ENCODE results near the gene ZMIZ1. TPM values are rescaled to one million over a fixed set of nuclear protein-coding genes. Genes with fewer than 3 reads are reported as not detected.
A peak's percentile ranks its signal among the peaks of the same experiment; 100 is the strongest.

The ZMIZ1 gene
- total and polyA plus RNA-seq, 5 donors from 2014 or later, result 1.5 to 34.8 (median 2.2) TPM

GRCh38 chr10:79254333-79255006, 185.7 kb downstream of the ZMIZ1 start:
- no peak overlapping the region for H3K27ac ChIP-seq (ENCODE audit: insufficient read depth, low read length, poor library complexity, severe bottlenecking)
- H3K4me1 Mint-ChIP-seq, result peaks cover 5 to 43% (median 19%) of the 10 kb centered on the region in 4 donors

DNA sequence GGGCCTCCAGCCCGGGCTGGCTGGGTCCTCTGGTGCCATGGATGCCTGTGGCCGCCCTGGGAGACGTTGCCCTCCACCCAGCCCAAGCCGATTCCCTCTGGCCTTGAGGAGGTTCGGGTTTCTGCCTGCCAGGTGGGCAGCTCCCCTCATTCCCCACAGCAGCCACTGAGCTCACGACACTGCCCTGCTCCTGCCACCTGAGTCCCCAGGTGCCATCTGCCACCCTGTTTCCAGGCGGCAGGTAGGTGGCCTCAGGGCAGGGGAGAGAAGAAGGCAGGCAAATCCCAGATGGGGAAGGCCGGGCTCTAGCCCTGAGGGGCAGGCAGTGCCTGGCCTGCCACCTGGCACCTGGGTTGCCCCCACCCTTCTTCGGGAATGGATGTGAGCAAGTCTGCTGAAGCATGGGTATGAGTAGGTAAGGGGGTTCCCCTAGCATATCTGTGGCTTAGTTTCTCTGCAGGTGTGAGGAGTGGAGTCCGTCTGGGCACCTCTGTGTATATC, 186.3 kb downstream of the ZMIZ1 start:
- DNase-seq (no peak), ATAC-seq (ENCODE audit: low read depth in 2 of 2) (peak in 1 of 2 donors; percentile 19)
- peaks cover 5% of the 10 kb centered on the region for H3K36me3 ChIP-seq (ENCODE audit: control insufficient read depth, insufficient read depth, low read length)
- Mint-ChIP-seq H3K4me1 (peaks cover 5 to 41% (median 18%) of the 10 kb centered on the region in 4 donors), H3K27me3 (no peaks in the 10 kb centered on the region), H3K36me3 (peaks cover 4% of the 10 kb centered on the region), H3K9me3 (no peaks in the 10 kb centered on the region), H3K4me3 (no peak overlapping the region), H3K27ac (peak overlapping the region in 1 of 3 donors; percentile 36)
- H3K4me1 ChIP-seq (ENCODE audit: control insufficient read depth, insufficient read depth, low read length, poor library complexity, severe bottlenecking), result peaks cover 11% of the 10 kb centered on the region
- no peak overlapping the region for H3K27ac ChIP-seq (ENCODE audit: insufficient read depth, low read length, poor library complexity, severe bottlenecking)
- H3K4me3 ChIP-seq (ENCODE audit: low read depth, low read length), result no peak overlapping the region
- no peaks in the 10 kb centered on the region for H3K27me3 ChIP-seq (ENCODE audit: control insufficient read depth, insufficient read depth, low read length)
- H3K9me3 ChIP-seq (ENCODE audit: control insufficient read depth in 2 of 2, low read length in 2 of 2), result no peaks in the 10 kb centered on the region

More at GRCh38 chr10:79254333-79255006, 185.7 kb downstream of the ZMIZ1 start:
- no peaks in the 10 kb centered on the region for H3K9me3 Mint-ChIP-seq
- no peak overlapping the region for H3K4me3 Mint-ChIP-seq
- peak overlapping the region in 1 of 3 donors; percentile 20 for H3K27ac Mint-ChIP-seq
- H3K4me3 ChIP-seq (ENCODE audit: low read depth, low read length), result no peak overlapping the region
- H3K9me3 ChIP-seq (ENCODE audit: control insufficient read depth in 2 of 2, low read length in 2 of 2), result no peaks in the 10 kb centered on the region
- H3K36me3 Mint-ChIP-seq, result peaks cover 4% of the 10 kb centered on the region
- no peaks in the 10 kb centered on the region for H3K27me3 ChIP-seq (ENCODE audit: control insufficient read depth, insufficient read depth, low read length)
- peaks cover 5% of the 10 kb centered on the region for H3K36me3 ChIP-seq (ENCODE audit: control insufficient read depth, insufficient read depth, low read length)
- ATAC-seq (ENCODE audit: low read depth in 2 of 2) (no peak), DNase-seq (no peak)
- no peaks in the 10 kb centered on the region for H3K27me3 Mint-ChIP-seq
- H3K4me1 ChIP-seq (ENCODE audit: control insufficient read depth, insufficient read depth, low read length, poor library complexity, severe bottlenecking), result peaks cover 17% of the 10 kb centered on the region

DNA sequence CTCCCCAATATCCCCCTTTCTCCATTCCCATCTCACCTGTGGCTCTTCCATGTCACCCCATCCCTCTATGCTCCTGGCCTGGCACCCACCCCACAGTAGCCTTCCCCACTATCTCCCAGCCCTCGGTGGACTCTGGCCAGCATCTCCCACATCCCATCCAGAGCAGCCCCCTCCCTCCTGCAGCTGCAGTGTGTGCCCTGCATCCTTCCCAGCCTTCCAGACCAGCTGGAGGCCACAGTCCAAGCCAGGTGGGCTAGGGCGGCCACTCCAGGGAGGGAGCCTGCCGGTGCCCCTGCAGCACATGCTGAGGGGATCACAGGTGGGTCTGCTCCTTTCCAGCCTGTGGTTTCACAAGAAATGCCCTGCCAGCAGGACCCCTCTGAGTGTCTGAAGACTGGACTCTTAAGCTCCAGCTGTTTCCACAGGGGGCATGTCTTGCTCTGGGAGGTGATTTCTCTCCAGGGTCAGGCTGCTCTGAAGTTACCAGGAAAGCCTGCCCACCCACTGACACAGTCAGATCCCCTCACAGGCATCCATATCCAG, 187.6 kb downstream of the ZMIZ1 start:
- ATAC-seq (ENCODE audit: low read depth in 2 of 2), result no peak
- DNase-seq, result no peak
- Mint-ChIP-seq H3K27me3 (no peaks in the 10 kb centered on the region), H3K9me3 (no peaks in the 10 kb centered on the region), H3K4me1 (peaks cover 5 to 34% (median 22%) of the 10 kb centered on the region in 4 donors), H3K36me3 (peaks cover 4% of the 10 kb centered on the region), H3K4me3 (no peak overlapping the region), H3K27ac (peak overlapping the region in 1 of 3 donors; percentile 32)
- Histone ChIP-seq H3K27me3 (ENCODE audit: control insufficient read depth, insufficient read depth, low read length) (no peaks in the 10 kb centered on the region), H3K9me3 (ENCODE audit: control insufficient read depth in 2 of 2, low read length in 2 of 2) (no peaks in the 10 kb centered on the region), H3K4me1 (ENCODE audit: control insufficient read depth, insufficient read depth, low read length, poor library complexity, severe bottlenecking) (peaks cover 3% of the 10 kb centered on the region), H3K36me3 (ENCODE audit: control insufficient read depth, insufficient read depth, low read length) (peaks cover 5% of the 10 kb centered on the region), H3K4me3 (ENCODE audit: low read depth, low read length) (no peak overlapping the region), H3K27ac (ENCODE audit: insufficient read depth, low read length, poor library complexity, severe bottlenecking) (no peak overlapping the region)

DNA sequence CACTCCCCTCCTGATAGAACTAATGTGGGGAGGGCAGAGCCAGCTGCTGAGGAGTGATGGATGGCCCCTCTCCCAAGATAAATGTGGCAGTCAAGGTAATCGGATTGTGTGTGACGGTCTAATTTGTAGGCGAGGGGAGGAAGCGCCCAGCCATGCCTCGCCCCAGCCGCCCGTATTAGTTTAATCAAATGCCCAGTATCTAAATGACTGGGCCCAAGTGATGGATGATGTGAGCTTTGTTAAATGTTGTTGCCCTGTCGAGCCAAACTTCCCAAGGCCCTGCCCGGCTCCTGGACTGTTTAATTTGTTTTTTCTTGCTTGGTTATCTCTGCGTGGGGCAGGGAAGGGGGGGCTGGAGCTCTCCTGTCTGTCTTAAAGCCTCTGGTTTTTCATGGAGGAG, 190.1 kb downstream of the ZMIZ1 start:
- H3K4me1 ChIP-seq (ENCODE audit: control insufficient read depth, insufficient read depth, low read length, poor library complexity, severe bottlenecking), result no peaks in the 10 kb centered on the region
- H3K27me3 ChIP-seq (ENCODE audit: control insufficient read depth, insufficient read depth, low read length), result no peaks in the 10 kb centered on the region
- Mint-ChIP-seq H3K9me3 (no peaks in the 10 kb centered on the region), H3K4me1 (peaks cover 1 to 32% (median 12%) of the 10 kb centered on the region in 4 donors), H3K4me3 (no peak overlapping the region), H3K27me3 (no peaks in the 10 kb centered on the region), H3K27ac (peak overlapping the region in 2 of 3 donors; percentile 31 to 63), H3K36me3 (peaks cover 4% of the 10 kb centered on the region)
- no peaks in the 10 kb centered on the region for H3K9me3 ChIP-seq (ENCODE audit: control insufficient read depth in 2 of 2, low read length in 2 of 2)
- no peak for ATAC-seq (ENCODE audit: low read depth in 2 of 2)
- H3K36me3 ChIP-seq (ENCODE audit: control insufficient read depth, insufficient read depth, low read length), result peaks cover 8% of the 10 kb centered on the region
- H3K4me3 ChIP-seq (ENCODE audit: low read depth, low read length), result no peak overlapping the region
- H3K27ac ChIP-seq (ENCODE audit: insufficient read depth, low read length, poor library complexity, severe bottlenecking), result no peak overlapping the region
- DNase-seq, result no peak

DNA sequence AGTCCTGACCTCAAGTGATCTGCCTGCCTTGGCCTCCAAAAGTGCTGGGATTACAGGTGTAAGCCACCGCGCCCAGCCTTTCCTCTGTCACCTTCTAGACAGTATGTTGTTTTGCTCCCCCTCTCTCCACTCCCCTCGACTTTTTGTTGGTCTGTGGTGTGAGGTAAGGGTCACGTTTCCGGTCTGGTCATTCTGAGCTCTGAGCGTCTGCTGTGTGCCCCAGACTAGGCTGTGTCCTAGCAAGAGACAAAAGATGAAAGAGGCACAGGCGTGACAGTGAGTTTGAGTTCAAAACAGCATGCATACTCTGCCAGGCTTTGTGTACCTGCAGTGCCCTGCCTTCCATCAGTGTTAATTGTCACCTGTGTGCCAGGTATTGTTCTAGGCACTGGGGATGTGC, 191.1 kb downstream of the ZMIZ1 start:
- H3K36me3 Mint-ChIP-seq, result peaks cover 4% of the 10 kb centered on the region
- Histone ChIP-seq H3K4me1 (ENCODE audit: control insufficient read depth, insufficient read depth, low read length, poor library complexity, severe bottlenecking) (no peaks in the 10 kb centered on the region), H3K9me3 (ENCODE audit: control insufficient read depth in 2 of 2, low read length in 2 of 2) (no peaks in the 10 kb centered on the region), H3K27me3 (ENCODE audit: control insufficient read depth, insufficient read depth, low read length) (no peaks in the 10 kb centered on the region), H3K36me3 (ENCODE audit: control insufficient read depth, insufficient read depth, low read length) (peaks cover 8% of the 10 kb centered on the region), H3K4me3 (ENCODE audit: low read depth, low read length) (no peak overlapping the region), H3K27ac (ENCODE audit: insufficient read depth, low read length, poor library complexity, severe bottlenecking) (no peak overlapping the region)
- no peaks in the 10 kb centered on the region for H3K27me3 Mint-ChIP-seq
- H3K4me1 Mint-ChIP-seq, result peaks cover 0 to 38% (median 15%) of the 10 kb centered on the region in 4 donors
- H3K4me3 Mint-ChIP-seq, result no peak overlapping the region
- no peaks in the 10 kb centered on the region for H3K9me3 Mint-ChIP-seq
- peak overlapping the region; percentile 17 to 29 (median 27) for H3K27ac Mint-ChIP-seq
- no peak for DNase-seq
- ATAC-seq (ENCODE audit: low read depth in 2 of 2), result no peak

DNA sequence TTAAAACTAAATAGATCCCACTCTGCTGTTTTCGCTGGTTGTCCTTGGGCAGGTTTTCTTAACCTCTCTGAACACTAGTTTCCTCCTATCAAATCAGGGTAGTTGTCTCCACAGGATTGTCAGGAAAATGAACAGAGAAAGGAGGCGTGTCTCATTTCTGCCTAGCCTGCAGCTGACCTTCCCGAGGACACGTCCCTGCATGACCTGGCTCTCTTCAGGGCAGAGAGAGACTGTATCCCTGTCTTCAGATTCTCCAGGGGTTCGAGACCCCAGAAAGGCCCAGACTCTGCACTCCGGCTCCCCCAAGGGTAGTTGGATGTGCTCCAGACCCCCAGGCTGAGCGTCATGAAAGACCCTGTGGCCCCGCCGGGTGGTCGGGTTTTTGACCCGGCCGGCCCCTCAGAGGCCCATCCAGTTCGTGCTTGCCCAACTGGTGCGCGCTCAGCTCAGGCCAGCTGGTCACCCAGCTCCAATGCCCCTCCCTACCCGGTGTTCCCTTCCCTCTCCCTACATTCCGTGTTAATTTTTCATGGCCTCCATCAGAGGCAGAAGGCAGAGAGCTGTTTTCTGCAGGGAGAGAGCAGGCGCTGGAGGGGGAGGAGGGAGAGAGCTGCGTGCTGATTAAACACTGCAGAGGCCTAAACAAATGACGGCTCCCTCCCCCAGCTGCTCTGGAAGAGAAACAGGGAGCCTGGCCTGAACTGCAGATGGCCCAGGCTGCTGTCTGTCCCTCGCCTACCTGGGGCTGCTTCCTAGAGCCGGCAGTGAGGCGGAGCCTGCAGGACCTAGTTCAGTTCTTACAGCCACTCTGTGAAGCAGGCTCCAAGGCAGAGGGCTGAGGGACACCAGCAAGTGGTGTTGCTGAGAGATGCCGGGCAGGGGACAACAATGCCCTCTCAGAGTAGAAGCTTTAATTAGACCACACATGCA, 192.3 kb downstream of the ZMIZ1 start:
- no peaks in the 10 kb centered on the region for H3K27me3 ChIP-seq (ENCODE audit: control insufficient read depth, insufficient read depth, low read length)
- DNase-seq (no peak), ATAC-seq (ENCODE audit: low read depth in 2 of 2) (no peak)
- no peaks in the 10 kb centered on the region for H3K4me1 ChIP-seq (ENCODE audit: control insufficient read depth, insufficient read depth, low read length, poor library complexity, severe bottlenecking)
- H3K4me1 Mint-ChIP-seq, result peaks cover 0 to 50% (median 18%) of the 10 kb centered on the region in 4 donors
- H3K9me3 Mint-ChIP-seq, result no peaks in the 10 kb centered on the region
- H3K36me3 ChIP-seq (ENCODE audit: control insufficient read depth, insufficient read depth, low read length), result peaks cover 8% of the 10 kb centered on the region
- no peaks in the 10 kb centered on the region for H3K9me3 ChIP-seq (ENCODE audit: control insufficient read depth in 2 of 2, low read length in 2 of 2)
- peak overlapping the region in 1 of 4 donors; percentile 43 for H3K4me3 Mint-ChIP-seq
- H3K4me3 ChIP-seq (ENCODE audit: low read depth, low read length), result no peak overlapping the region
- H3K36me3 Mint-ChIP-seq, result no peaks in the 10 kb centered on the region
- no peak overlapping the region for H3K27ac ChIP-seq (ENCODE audit: insufficient read depth, low read length, poor library complexity, severe bottlenecking)
- H3K27me3 Mint-ChIP-seq, result no peaks in the 10 kb centered on the region
- peak overlapping the region in 1 of 3 donors; percentile 69 for H3K27ac Mint-ChIP-seq

- H3K4me1 ChIP-seq (ENCODE audit: control insufficient read depth, insufficient read depth, low read length, poor library complexity, severe bottlenecking), result peaks cover 10% of the 10 kb centered on the region
- H3K27ac Mint-ChIP-seq, result no peak overlapping the region
Measured at GRCh38 chr10:79262131-79262530, 193.4 kb downstream of the ZMIZ1 start.

More at GRCh38 chr10:79262131-79262530, 193.4 kb downstream of the ZMIZ1 start:
- Mint-ChIP-seq H3K27me3 (no peaks in the 10 kb centered on the region), H3K9me3 (no peaks in the 10 kb centered on the region), H3K4me3 (no peak overlapping the region), H3K36me3 (no peaks in the 10 kb centered on the region), H3K4me1 (peaks cover 0 to 60% (median 24%) of the 10 kb centered on the region in 4 donors)
- Histone ChIP-seq H3K27ac (ENCODE audit: insufficient read depth, low read length, poor library complexity, severe bottlenecking) (no peak overlapping the region), H3K27me3 (ENCODE audit: control insufficient read depth, insufficient read depth, low read length) (no peaks in the 10 kb centered on the region), H3K9me3 (ENCODE audit: control insufficient read depth in 2 of 2, low read length in 2 of 2) (no peaks in the 10 kb centered on the region), H3K4me3 (ENCODE audit: low read depth, low read length) (no peak overlapping the region), H3K36me3 (ENCODE audit: control insufficient read depth, insufficient read depth, low read length) (peaks cover 3% of the 10 kb centered on the region)
- DNase-seq, result no peak
- ATAC-seq (ENCODE audit: low read depth in 2 of 2), result no peak

Data from CD4-positive, CD25-positive, alpha-beta regulatory T cell (primary cell).